Jurkat, Clone E6-1 (cell line): ENCODE measurements around the gene EFNA2. TPM values are rescaled to one million over a fixed set of nuclear protein-coding genes. Genes with fewer than 3 reads are reported as not detected.
"Not testable (repeated sequence)": the region's sequence is repeated elsewhere in the genome, so short reads cannot be mapped to it uniquely, and the experiment has no call there.

Experiments used
- DNase-seq: peaks from one replicate; pipeline ENCODE4 v3.0.0-alpha.2; 2011; ENCODE audit warnings: low read depth, low spot score
- H3K4me3 ChIP-seq: 2 replicates; pipeline ENCODE4 v1.5.1; 2011; ENCODE audit warnings: mild to moderate bottlenecking, low read length, control low read depth, moderate library complexity
- polyA plus RNA-seq: library from polyadenylated mRNA; unstranded; fragments of >200 nt; gene quantifications from one replicate; pipeline ENCODE4 v1.2.1, GENCODE V29; 2012; ENCODE audit warnings: missing spikeins; ENCODE audit not compliant: insufficient read length, insufficient read depth

The EFNA2 gene
- 1.9 TPM for polyA plus RNA-seq

DNA sequence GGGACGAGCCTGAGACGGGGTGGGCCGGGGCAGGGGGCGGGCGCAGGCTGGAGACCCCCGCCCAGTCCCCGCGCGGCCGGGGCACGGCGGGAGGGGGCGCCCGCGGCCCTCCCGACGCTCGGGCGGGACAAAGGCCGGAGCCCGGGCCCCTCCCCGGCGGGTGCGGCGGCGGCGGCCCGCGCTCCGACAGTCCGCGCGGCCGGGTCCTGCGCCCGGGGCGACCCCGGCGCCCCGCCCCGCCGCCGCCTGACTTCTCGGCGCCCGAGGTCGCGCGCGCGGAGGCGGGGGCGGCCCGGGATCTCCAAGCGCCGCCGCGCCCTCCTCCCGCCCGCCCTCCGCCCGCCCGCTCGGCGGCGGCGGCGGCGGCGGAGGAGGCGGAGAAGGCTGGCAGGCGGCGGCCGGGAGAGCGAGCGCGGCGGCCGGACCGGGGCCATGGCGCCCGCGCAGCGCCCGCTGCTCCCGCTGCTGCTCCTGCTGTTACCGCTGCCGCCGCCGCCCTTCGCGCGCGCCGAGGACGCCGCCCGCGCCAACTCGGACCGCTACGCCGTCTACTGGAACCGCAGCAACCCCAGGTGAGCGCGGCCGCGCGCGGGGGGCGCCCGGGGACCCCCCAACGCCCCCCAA lies at the start of gene EFNA2:
EFNA2 (plus strand) TSS at position 137 of the 624 bp plus-strand sequence; CDS start at position 433, 296 bp downstream.
- DNase-seq, result no peak
- no peak within 1 kb of the TSS for H3K4me3 ChIP-seq

DNA sequence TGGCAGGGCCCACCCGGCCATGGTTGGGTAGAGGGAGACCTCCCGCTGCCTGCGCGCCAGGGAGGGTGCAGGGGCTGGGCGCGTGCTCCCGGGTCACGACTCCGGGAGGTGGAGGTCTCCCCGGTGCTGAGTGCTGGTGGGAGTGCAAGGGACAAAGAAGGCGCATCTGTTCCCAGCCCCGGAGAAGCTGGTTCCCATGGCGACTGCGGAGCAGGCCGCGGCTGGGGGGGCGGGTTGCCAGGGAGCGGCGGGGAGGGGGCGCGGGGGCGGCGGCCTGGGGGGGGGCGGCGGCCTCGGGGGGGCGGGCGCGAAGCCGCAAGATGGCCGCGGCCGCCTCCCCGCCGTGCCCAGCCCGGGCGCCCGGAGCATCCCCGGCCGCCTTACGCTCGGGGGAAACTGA lies 49.1 kb upstream of the EFNA2 start:
- peak overlapping the region; percentile 60 for H3K4me3 ChIP-seq
- DNase-seq, result no peak

DNA sequence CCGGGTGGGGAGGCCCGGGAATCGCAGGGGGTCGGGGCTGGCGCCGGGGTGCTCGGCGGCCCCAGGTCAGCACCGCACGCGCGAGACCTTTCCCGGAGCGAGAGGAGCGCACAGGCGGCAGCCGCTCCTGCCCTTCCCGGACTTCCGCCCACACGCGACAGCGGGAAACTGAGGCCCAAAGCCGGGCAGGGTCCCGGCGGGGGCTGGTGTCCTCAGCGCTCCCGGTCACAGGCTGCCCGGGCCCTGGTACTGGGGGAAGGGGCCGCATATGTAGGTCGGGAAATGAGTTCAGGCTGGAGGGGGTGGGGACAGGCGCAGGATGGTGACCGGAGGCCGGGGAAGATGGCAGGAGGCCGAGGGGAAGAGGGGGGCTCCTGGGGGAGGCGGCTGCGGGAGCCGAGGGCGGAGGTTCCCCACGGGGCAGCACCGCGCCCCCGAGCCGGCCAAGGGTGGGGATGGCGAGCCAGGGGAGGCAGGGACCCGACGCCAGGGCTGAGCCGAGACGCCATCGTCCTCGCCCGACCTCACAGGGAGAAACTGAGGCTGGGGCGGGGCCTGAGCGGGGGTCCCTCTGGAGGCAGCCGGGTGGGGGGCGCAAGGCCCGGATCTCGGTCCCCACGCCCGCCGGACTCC lies 48.5 kb upstream of the EFNA2 start:
- peak overlapping the region; percentile 60 for H3K4me3 ChIP-seq
- no peak for DNase-seq

DNA sequence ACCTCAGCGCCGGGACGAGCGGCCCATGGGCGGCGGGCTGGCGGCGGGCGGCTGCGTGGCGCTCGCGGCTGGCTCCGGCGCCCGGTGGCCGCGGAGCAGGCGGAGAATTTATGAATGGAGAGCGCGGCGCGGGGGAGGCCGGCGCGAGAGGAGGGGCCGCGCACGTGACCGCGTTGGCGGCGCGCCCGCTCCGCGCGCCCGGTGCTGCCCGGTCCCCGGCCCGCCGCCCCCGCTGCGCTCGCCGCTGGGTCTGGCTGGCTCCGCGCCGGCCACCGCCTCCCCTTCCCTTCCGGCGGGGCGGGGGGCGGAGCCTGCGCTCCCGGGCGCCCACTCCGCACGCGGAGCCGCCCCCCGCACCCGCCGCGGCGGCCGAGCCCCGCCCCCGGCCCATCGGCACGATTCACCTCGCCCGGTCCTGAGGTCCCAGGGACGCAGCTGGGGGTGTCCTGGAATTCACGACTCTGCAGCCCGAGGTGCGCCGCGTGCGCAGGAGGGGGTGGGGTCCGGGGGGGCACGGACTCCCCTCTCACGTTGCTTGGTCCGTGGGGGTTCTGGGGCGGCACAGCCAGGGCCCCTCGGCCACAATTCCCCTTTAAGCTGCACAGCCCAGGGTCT lies 47.8 kb upstream of the EFNA2 start, which contains the start of gene CBARP:
CBARP (minus strand) TSS at position 252 of the 615 bp plus-strand sequence. CDS start 1,905 bp downstream, outside the sequence.
- peak within 1 kb of the TSS; percentile 60 for H3K4me3 ChIP-seq
- DNase-seq, result no peak

DNA sequence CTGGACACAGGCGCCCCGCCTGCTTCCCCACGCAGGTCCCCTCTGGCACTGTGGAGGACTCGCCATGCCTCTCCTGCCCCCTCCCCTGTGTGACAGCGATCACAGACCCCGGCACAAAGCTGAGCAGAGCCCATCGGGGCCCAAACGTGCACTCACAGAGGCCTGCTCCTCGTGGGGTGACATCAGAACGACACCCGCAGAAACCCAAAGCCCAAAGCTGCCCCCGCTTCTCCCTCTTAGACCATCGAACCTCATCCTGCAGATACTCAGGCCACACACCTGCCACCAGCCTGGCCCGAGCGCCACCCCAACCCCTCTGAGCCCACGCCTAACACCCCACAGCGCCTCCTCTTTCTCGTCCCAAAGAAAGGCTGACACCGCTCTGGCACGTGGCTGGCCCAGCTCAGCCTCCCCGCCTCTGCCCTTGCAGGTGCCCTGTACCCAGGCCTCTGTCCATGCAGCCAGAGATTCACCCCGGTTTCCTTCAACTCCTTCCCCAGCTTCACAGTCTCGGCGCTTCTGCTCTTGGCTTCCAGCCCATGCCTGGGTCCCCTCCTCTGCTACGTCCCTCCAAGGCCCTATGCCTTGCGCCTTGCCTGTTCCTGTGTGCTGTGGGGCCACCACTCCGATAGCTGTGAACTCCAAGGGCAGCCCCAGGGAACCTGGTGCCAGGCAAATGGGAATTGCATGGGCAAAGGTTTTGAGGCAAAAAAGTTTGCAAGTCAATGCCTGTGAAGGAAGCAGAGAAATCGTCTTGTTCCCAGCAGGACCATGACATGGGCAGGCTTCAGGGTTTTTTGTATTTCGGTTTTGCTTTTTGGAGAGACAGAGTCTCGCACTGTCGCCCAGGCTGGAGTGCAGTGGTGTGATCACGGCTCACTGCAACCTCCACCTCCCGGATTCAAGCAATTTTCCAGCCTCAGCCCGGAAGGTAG lies 47.0 kb upstream of the EFNA2 start:
- H3K4me3 ChIP-seq, result peak overlapping the region; percentile 34
- DNase-seq, result no peak

DNA sequence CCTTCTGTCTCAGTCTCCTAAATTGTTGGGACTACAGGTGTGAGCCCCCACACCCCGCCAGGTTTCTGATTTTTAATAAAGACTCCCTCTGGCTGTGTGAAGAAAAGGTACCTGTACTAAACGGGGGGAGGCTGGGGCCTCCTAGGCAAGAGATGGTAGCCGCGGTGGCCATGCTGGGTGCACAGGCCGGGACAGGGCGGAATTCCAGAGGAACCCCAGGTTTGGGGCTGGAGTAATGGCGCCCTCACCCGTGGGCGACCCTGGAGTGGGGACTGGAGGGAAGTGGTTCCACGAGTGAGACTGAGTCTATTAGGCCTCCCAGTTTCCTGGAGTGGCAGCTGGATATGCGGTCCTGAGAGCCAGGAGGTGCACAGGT lies 46.3 kb upstream of the EFNA2 start:
- no peak for DNase-seq
- H3K4me3 ChIP-seq, result peak overlapping the region; percentile 66

DNA sequence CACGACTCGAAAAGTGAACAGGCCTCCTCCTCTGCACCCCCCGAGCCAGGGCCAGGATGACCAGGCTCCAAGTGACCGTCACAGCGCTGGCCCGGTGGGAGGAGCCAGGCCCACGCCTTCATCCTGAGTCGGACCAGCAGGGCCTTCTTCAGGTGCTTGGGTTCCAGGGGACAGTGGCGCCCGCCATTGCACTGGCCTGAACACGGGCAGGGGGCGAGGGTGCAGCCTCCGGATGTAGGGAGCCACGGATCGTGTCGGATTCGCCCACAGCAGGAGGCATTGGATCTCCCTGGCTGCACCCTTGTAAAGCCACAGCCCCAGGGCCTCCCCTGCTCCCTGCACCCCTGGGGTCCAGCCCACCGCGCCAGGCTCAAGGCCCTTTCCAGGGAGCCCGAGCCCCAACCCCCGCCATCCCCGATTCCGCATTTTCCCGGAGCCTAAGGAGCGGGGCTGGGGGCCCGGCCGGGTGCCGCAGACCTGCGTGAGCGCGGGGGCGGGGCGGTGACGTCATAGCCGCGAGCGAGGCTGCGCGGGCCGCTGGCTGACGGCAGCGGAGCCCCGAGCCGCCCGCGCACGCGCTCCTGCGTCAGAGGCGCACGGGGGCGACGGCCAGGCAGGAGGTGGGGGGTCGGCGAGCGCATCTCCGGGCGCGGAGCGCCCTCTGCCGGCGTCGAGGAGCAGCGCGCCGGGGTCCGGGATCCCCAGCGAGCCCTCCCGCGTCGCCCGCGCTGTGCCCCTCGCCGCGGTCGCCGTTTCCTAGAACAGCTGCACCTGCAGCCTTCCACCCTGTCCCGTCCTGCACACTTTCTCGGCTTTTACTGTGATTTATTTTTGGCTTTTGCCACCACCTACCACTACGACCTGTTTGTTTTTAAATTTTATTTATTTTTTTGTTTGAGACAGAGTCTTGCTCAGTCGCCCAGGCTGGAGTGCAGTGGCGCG lies 45.6 kb upstream of the EFNA2 start:
- H3K4me3 ChIP-seq, result peak overlapping the region; percentile 76
- peak; percentile 84 for DNase-seq

DNA sequence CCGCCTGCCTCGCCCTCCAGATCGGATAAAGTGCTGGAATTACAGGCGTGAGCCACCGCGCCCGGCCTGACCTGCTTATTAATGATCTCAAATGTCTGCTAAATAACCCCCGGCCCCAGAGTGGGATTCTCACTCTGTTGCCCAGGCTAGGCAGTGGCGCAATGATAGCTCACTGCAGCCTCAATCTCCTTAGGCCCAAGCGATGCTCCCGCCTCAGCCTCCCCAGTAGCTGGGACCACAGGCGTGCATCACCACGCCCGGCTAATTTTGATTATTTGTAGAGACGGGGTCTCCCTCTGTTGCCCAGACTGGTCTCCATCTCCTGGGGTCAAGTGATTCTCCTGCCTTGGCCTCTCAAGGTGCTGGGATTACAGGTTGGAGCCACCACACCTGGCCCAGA lies 44.7 kb upstream of the EFNA2 start:
- DNase-seq, result no peak
- H3K4me3 ChIP-seq, result peak overlapping the region; percentile 76

DNA sequence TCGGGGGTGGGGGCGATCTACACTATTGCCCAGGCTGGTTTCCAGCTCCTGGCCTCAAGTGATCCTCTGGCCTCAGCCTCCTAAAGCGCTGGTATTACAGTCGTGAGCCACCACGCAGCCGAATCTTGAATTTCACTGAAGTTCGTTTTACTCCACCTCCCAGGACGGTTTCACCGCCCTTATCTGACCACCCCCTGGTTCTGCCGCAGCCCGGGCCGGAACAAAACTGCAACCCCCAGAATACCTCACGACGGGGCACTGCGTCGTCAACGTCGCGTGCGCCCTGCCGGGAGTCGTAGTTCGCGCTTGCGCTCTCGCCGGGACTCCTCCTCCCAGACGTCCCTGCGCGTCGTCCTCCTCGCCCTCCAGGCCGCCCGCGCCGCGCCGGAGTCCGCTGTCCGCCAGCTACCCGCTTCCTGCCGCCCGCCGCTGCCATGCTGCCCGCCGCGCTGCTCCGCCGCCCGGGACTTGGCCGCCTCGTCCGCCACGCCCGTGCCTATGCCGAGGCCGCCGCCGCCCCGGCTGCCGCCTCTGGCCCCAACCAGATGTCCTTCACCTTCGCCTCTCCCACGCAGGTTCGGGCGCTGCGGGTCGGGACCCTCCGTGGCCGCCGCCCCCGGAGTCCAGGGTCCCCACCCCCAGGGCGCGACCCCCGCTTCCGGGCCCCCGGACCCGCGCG lies 44.1 kb upstream of the EFNA2 start, which contains the start of gene ATP5F1D:
ATP5F1D (plus strand) TSS at position 335 of the 679 bp plus-strand sequence; CDS start at position 435, 100 bp downstream.
- peak; percentile 88 for DNase-seq

DNA sequence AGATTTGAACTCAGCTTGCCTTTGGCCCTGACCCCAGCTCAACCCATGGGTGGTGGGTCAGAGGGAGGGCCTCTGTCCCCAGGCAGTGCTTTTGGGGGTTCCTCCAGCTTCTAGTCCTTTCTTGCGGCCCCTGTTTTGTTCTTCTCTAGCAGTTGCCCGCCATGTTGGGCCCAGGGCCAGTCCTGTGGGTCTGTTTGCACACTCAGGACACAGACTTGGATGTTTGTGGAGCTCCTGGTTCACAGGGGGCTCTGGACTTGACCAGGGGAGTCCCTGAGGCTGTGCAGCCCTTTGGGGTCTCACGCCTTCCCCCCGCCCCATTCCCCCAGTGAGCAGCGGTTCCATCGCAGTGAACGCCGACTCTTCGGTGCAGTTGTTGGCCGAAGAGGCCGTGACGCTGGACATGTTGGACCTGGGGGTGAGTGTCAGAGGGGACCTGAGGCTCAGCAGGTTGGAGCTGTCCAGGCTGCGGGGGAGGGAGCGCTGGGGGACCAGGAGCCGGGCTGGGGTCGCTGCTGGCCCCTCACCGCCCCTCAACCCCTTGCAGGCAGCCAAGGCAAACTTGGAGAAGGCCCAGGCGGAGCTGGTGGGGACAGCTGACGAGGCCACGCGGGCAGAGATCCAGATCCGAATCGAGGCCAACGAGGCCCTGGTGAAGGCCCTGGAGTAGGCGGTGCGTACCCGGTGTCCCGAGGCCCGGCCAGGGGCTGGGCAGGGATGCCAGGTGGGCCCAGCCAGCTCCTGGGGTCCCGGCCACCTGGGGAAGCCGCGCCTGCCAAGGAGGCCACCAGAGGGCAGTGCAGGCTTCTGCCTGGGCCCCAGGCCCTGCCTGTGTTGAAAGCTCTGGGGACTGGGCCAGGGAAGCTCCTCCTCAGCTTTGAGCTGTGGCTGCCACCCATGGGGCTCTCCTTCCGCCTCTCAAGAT lies 41.6 kb upstream of the EFNA2 start:
- H3K4me3 ChIP-seq, result no peak overlapping the region
- DNase-seq, result peak; percentile 70

More for the DNA sequence above, 44.1 kb upstream of the EFNA2 start, which contains the start of gene ATP5F1D:
- peak within 1 kb of the TSS; percentile 76 for H3K4me3 ChIP-seq

DNA sequence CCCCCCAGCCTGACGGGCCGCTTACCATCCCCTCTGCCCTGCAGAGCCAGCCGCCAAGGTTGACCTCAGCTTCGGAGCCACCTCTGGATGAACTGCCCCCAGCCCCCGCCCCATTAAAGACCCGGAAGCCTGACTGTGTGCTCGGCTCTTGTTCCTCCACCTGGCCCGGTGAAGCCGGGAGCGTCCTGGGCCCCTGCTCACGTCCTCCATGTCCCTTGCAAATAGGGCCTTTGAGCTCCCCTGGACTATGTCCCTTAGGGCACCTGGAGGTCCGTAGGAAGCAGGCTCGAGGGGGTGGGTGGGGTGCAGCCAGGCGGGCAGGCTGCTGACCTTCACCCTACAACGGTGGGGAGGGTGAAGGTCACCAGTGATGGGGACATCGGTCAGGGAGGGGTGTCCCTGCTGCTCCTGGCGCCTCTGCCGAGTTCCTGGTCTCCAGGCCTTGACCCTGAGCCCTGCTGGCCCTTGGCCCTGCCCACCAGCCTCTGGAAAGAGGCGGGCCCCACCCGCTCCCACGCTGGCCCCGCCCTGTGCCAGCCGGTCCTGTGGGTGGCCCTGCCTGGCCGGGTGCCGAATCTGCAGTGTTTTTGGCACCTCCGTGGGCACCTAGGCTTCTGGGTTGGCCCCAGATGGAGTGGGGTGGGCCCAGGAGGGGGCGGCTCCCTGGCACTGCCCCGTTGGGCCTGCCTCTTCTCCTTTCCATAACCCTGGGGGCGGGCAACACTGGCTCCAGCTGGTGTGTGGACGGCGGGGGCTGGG lies 40.8 kb upstream of the EFNA2 start:
- no peak for DNase-seq
- no peak overlapping the region for H3K4me3 ChIP-seq

DNA sequence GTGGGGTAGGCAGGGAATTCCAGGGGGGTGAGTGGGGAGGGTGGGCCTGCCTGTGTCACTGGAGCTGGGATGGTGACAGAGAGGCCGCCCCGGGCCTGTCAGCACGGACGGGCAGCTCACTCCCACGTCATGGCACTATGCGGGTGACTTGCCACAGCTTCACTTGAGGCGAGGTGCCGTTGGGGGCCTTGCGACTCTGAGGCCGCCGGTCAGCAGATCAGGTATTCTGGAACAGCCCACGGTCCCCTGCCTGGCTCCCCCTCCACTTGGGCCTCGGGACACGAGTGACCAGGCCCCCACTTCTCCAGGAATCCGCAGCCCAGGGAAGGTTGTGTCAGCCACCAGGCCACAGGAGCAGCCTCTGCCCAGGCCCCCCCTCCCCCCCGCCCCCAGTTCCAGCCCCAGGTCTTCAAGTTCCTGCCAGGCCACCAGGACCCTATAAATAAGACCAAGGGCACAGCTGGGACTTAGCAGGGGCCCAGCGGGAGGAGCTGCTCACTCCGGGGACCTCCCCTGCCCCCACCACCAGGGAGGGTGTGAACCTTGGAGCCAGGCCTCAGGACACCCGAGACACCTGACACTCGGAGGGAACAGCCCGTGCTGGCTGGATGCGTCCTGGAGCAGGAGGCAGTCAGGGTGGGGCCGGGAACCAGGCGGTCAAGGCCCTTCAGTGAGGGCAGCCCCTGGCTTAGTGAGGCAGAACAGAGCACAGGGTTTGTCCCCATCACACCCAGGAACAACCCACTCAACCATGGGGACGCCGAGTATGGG lies 40.0 kb upstream of the EFNA2 start:
- no peak for DNase-seq
- no peak overlapping the region for H3K4me3 ChIP-seq

DNA sequence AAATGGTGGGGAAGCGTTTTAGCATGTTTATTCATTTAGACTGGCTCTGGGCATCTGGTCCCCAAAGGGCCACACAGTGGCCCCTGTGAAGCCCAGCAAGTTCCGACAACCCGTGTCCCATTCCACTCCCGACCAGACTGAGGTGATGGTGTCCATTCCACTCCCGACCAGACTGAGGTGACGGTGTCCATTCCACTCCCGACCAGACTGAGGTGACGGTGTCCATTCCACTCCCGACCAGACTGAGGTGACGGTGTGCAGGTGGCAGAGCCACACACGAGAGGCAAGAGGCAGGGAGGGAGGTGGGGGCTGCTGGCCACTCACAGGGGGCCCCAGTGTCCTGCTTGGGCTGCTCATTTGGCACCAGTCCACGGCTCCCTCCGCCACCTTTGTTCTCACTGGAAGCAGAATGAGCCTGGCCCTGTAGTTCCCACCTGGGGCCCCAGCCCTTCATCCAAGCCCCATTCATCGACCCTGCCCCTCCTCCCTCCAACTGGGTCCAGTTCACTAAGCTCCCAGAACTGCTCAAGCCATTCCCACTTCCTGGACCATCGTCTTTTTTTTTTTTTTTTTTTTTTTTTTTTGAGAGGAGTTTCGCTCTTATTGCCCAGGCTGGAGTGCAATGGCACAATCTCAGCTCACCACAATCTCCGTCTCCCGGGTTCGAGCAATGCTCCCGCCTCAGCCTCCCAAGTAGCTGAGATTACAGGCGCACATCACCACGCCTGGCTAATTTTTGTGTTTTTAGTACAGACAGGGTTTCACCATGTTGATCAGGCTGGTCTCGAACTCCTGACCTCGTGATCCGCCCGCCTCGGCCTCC lies 39.2 kb upstream of the EFNA2 start:
- DNase-seq, result not testable (repeated sequence)

DNA sequence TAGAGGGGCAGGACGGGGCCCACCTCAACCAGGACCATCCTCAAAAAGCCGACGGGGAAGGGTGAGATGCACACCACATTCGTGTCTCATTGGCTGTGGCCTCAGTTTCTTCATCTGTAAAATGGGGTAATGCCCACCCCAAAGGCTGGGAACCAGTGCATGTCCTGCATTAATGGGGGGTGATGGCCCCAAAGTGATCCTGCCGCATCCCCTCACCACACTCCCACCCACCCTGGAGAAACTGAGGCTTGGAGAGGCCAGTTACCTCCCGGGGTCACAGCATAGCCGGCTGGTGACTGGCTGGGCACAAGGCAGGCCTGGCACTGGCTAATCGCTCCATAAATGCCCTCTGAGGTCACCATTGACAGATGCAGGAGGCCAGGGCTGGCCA lies 37.9 kb upstream of the EFNA2 start:
- no peak overlapping the region; the same call in 1 of the 2 replicates for H3K4me3 ChIP-seq
- DNase-seq, result no peak

More for the DNA sequence above, 39.2 kb upstream of the EFNA2 start:
- H3K4me3 ChIP-seq, result not testable (repeated sequence)
